Ovary (tissue), 9 donors: Measurements from ENCODE around the gene ENOX1. TPM values are rescaled to one million over a fixed set of nuclear protein-coding genes. Genes with fewer than 3 reads are reported as not detected.

Source experiments
- DNase-seq, 5 donors: peaks; one replicate each; pipeline ENCODE4 v3.0.0-alpha.2; 2019 to 2020
- H3K27ac ChIP-seq, 2 donors: fragments of 200-600 bp; one replicate each; pipeline versions ENCODE4 v1.5.1 to v1.8.0; 2019 to 2022
- H3K27me3 ChIP-seq: fragments of 200-600 bp; one replicate; pipeline ENCODE4 v1.8.0; 2022
- H3K36me3 ChIP-seq: fragments of 200-600 bp; sonication (generic); one replicate; pipeline ENCODE4 v1.5.1; 2019
- H3K4me1 ChIP-seq: one replicate; pipeline ENCODE4 v1.8.1; 2013; ENCODE audit warnings: mild to moderate bottlenecking, moderate library complexity; ENCODE audit not compliant: insufficient read depth
- H3K4me3 ChIP-seq: fragments of 200-600 bp; sonication (generic); one replicate; pipeline ENCODE4 v1.5.1; 2017
- H3K9me3 ChIP-seq, 2 donors: fragments of 200-600 bp in 1 of 2; sonication (generic) in 1 of 2; one replicate each; pipeline versions ENCODE4 v1.5.1 to v1.8.1; 2013 to 2019; ENCODE audit warnings: mild to moderate bottlenecking in 1 of 2, moderate library complexity in 1 of 2
- EP300 ChIP-seq: sonication (generic); formaldehyde crosslinking; IDR thresholded peaks from one replicate; pipeline ENCODE4 v1.6.1; 2017; ENCODE audit warnings: antibody characterized with exemption
- POLR2A ChIP-seq: fragments of 450-650 bp; IDR thresholded peaks from one replicate; pipeline ENCODE4 v1.6.1; 2017; ENCODE audit warnings: antibody characterized with exemption, mild to moderate bottlenecking, moderate library complexity
- WGBS, 3 donors: extraction: QIAGEN DNeasy Blood & Tissue Kit in 1 of 3; methylation state at CpG; one replicate each; pipeline versions ENCODE4 v1.1.5 to v1.1.7; 2013 to 2017; 5-methylcytosine and 5-hydroxymethylcytosine counted together
- intact Hi-C, 4 donors: fragments of 100-400 bp; cut with DNase I; formaldehyde crosslinking; loops; one replicate each; pipeline versions ENCODE4 v1.11.0 to v1.15.1; 2022 to 2023
- polyA plus RNA-seq, 2 donors: library from polyadenylated mRNA; stranded (reverse); fragments of 200-250 nt in 1 of 2; fragments of 350-450 nt in 1 of 2; fragmentation: Illumina TruSeq in 1 of 2; extraction: RNeasy Lipid Tissue Mini Kit (QIAGEN cat#74804) in 1 of 2; gene quantifications; one replicate each; pipeline ENCODE4 v1.2.3, GENCODE V29; 2013 to 2014
- total RNA-seq, 7 donors: library from RNA; depleted of rRNA in 2 of 7; stranded (reverse); fragments of >200 nt in 2 of 7; fragmentation: NEBNext Ultra II Directional in 3 of 7; extraction: Animal tissue kit (Norgen Biotek cat#: 25700) in 3 of 7; gene quantifications; one replicate each; pipeline versions ENCODE4 v1.1.0 to v1.2.4, GENCODE V29; 2016 to 2023
- TF ChIP-seq, protein P1 (sequence below), 3 donors: fragments of 450-650 bp in 2 of 3; fragments of 200-600 bp in 1 of 3; IDR thresholded peaks; one replicate each; pipeline versions ENCODE4 v1.5.1 to v1.8.0; 2016 to 2022; ENCODE audit warnings: antibody characterized with exemption in 3 of 3, mild to moderate bottlenecking in 1 of 3
- donor health status: DM: no; HTN: no; CAD: no; lungs with moderate emphysema.
- donor health status: DM: no; HTN: no; CAD: no.
- donor health status: Bipolar disorder and iron deficiency.
- donor health status: DM: yes; HTN: yes; CAD: no.
- donor health status: DM: no; HTN: no; CAD: no.
- donor health status: DM: yes; HTN: yes; CAD: no.

ENOX1 gene
- total and polyA plus RNA-seq, 9 donors, result 3.6 to 17.5 (median 7.8) TPM

DNA sequence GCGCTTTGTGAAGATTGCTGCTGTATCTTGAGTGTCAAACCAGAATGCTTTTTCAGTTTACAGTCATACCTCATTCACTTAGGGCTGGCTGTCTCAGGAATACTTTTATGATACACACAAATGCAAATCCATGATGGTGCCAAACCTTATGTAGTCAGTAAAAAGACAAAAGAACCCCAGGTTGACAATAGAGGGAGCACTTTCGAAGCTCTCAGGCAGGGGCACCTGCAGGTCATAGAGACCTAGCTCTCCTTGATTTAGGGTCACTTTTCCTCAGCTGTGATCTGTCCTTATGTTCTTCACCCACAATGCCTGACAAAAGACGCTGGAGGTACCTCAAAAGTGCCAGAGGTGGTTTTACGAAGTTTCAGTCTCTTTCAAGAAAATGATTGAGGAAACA lies 591.2 kb downstream of the ENOX1 start:
- Histone ChIP-seq H3K4me3 (no peak overlapping the region), H3K36me3 (no peaks in the 10 kb centered on the region), H3K4me1 (peaks cover 7% of the 10 kb centered on the region), H3K27me3 (no peaks in the 10 kb centered on the region), H3K9me3 (no peaks in the 10 kb centered on the region), H3K27ac (no peak overlapping the region)
- DNase-seq, result no peak
- intact Hi-C loops, result no loop called here
- WGBS, 3 donors, result 91 to 95% (median 94%) methylated on average over 4 of the region's 4 CpGs
- TF ChIP-seq, protein P1, sequence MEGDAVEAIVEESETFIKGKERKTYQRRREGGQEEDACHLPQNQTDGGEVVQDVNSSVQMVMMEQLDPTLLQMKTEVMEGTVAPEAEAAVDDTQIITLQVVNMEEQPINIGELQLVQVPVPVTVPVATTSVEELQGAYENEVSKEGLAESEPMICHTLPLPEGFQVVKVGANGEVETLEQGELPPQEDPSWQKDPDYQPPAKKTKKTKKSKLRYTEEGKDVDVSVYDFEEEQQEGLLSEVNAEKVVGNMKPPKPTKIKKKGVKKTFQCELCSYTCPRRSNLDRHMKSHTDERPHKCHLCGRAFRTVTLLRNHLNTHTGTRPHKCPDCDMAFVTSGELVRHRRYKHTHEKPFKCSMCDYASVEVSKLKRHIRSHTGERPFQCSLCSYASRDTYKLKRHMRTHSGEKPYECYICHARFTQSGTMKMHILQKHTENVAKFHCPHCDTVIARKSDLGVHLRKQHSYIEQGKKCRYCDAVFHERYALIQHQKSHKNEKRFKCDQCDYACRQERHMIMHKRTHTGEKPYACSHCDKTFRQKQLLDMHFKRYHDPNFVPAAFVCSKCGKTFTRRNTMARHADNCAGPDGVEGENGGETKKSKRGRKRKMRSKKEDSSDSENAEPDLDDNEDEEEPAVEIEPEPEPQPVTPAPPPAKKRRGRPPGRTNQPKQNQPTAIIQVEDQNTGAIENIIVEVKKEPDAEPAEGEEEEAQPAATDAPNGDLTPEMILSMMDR (IDR thresholded peaks at IDR 0.05), result no peak
- no peak for TF ChIP-seq EP300
- no peak for TF ChIP-seq POLR2A

DNA sequence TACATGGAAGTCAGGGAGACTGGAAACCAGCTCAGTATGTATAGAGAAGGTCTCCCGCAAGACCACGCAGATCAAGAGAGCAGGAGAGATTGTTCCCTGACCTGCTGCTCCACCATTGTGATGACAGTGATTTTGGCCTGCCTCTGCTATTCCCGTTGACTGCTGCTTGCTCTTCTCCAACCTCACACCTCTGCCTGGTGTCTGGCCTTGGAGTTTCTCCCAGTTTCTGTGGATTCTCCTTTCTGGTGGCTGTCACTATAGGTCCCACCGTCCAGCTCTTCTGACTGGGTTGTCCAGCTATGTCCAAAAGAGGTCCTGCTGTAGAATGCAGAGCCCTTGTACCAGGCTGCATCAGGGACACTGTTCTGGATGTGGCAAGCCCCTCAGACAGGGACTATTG lies 591.7 kb downstream of the ENOX1 start:
- H3K4me3 ChIP-seq, result no peak overlapping the region
- H3K27ac ChIP-seq, result no peak overlapping the region
- no peaks in the 10 kb centered on the region for H3K27me3 ChIP-seq
- no peaks in the 10 kb centered on the region for H3K36me3 ChIP-seq
- no peak for DNase-seq
- H3K9me3 ChIP-seq, result no peaks in the 10 kb centered on the region
- peaks cover 7% of the 10 kb centered on the region for H3K4me1 ChIP-seq
- WGBS, 3 donors, result 78 to 82% (median 81%) methylated on average over 4 of the region's 4 CpGs
- intact Hi-C loops, result no loop called here
- no peak for TF ChIP-seq EP300
- no peak for TF ChIP-seq POLR2A
- TF ChIP-seq, protein P1 (IDR thresholded peaks at IDR 0.05), result no peak

DNA sequence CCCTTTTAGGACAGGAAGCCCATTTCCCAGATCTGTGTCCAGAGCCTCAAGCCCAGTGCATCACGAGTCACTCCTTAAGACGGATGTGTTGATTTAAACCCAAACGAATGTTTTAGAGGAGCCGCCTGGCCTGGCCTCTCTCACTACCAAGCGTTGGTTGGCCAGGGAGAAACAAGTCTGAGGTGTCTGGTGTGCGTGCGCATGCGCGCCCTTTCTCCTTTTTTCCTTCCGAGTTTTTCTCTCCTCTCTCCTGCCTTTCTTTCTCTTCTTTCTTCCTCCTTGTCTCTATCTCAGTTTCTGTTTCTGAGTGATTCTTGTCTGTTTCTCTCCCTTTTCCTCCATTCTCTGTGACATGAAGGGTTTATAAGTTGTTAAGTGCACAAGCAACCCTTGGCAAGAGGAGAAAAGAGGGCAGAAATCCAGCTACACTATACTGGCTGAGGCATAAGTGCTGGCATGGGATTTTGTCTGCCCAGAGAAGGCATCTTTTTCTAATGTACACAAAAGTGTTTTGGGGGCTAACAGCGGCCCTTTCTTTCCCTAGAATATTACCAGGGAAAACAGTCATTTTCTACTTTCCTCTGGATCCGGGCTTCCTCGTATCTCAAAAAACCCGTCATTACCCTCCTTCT lies 592.9 kb downstream of the ENOX1 start:
- Histone ChIP-seq H3K36me3 (no peaks in the 10 kb centered on the region), H3K27ac (no peak overlapping the region), H3K4me3 (no peak overlapping the region), H3K27me3 (no peaks in the 10 kb centered on the region), H3K9me3 (no peaks in the 10 kb centered on the region), H3K4me1 (peaks cover 7% of the 10 kb centered on the region)
- no peak for DNase-seq
- TF ChIP-seq EP300, result no peak
- no peak for TF ChIP-seq POLR2A
- TF ChIP-seq, protein P1 (IDR thresholded peaks at IDR 0.05), result no peak
- intact Hi-C loops, result no loop called here
- 82 to 91% (median 88%) methylated on average over 14 of the region's 14 CpGs for WGBS, 3 donors

DNA sequence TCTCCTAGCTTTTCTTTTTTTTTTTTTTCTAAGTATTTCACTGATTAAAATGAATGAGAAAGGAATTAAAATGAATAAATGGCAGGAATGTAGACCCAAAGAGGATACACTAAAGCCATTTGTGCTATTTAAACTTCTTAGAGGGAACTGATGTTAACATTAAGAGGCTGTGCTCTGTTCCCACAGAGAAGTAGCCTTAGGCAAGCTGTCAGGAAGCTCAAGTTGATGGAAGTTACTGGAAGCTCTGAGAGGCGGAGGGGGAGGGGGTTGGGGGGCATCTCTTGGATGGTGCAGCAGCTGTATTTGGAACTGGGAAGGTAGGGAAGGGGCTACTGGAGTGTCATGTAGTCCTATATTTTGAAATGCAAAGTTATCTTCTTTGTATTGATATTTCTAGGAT lies 595.2 kb downstream of the ENOX1 start:
- no peaks in the 10 kb centered on the region for H3K36me3 ChIP-seq
- no peaks in the 10 kb centered on the region for H3K9me3 ChIP-seq
- no peak overlapping the region for H3K4me3 ChIP-seq
- intact Hi-C loops, result no loop called here
- no peak overlapping the region for H3K27ac ChIP-seq
- 93 to 95% (median 94%) methylated on average over 1 of the region's 1 CpG for WGBS, 3 donors
- TF ChIP-seq, protein P1 (IDR thresholded peaks at IDR 0.05), result no peak
- TF ChIP-seq EP300 (no peak), POLR2A (no peak)
- no peaks in the 10 kb centered on the region for H3K27me3 ChIP-seq
- peaks cover 5% of the 10 kb centered on the region for H3K4me1 ChIP-seq
- no peak for DNase-seq
